ENCODE results near the gene ADAMTS9.

Gene ADAMTS9

GRCh38 chr3:64578062-64578770, 109.6 kb downstream of the ADAMTS9 start:
- no peak for DNase-seq (ENCODE audit: low read depth in 4 of 4, low spot score in 1 of 4)

DNA sequence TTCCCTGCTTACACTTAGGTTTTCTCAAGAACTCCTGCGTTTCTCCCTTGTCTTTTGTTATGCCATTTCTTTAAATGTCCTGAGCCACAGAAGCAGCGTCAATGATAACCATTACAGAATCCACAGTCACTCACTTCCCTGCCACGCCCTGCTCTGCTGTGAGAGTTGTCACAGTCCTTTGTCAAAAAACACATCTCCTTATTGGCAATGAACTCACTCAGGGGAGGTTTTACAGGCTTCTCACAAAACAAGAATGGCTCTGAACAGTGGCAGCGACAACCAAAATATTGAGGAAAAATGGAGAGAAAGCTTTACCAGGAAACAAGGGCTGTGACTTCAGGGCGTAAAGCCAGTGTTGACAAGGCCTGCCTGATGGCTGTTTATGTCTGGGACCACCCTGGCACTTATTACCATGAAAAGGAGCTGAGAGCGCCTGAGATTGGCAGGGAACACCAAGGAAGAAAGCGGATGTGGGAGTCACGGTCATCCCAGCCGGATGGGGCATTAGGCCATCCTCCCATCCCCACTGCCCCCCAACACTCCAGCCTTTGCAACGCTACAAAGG, 111.5 kb downstream of the ADAMTS9 start:
- no peak for DNase-seq (ENCODE audit: low read depth in 4 of 4, low spot score in 1 of 4)

DNA sequence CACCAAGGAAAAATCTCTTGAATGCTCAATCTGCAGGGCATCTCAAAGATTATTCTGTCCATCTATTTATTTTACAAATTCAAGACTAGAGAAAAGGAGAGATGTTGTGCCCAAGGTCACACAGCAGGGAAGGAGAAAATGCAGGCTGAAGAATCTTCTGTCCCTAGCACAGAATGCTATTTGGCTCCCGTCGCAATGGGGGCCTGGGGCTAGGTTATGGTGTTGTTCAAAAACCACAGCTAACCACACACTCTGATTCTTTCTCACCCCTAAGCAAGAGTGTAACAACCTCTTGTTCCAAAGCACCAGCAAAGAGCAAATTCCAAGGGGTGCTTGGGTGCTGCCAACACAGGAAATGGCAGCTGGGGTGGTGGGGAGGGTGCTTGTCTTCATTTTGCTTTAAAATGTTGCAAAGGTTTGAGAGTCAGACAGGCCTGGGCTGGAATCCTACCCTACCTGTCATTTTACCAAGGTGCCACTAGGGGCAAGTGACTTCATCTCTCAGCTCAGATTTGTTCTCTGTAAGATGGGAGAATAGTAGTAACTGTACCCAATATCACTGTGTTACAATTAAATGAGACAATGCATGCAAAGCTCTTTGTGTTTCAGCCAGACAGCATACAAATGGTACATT, 112.5 kb downstream of the ADAMTS9 start:
- no peak for DNase-seq (ENCODE audit: low read depth in 4 of 4, low spot score in 1 of 4)

- DNase-seq (ENCODE audit: low read depth in 4 of 4, low spot score in 1 of 4) = no peak
Measured at GRCh38 chr3:64574194-64574593, 113.6 kb downstream of the ADAMTS9 start.

DNA sequence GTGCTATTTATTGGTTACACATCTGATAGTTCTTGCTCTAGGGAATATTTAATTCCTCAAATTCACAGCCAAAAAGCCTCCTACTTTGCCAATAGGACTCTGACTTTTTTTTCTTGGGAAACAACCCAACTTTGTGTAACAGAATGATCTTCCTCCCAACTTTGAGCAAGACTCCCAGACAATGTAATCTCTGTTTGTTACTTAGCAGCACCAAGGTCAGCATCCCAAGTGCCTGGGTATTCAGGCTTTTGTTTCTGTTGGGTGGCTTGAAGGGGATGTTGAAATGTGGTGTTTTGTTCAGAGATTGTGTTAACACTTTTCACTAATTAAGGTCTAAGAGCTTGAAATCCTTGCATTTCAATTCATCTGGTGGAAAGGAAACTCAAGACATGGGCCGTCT, 115.8 kb downstream of the ADAMTS9 start:
- DNase-seq (ENCODE audit: low read depth in 4 of 4, low spot score in 1 of 4) = no peak

DNA sequence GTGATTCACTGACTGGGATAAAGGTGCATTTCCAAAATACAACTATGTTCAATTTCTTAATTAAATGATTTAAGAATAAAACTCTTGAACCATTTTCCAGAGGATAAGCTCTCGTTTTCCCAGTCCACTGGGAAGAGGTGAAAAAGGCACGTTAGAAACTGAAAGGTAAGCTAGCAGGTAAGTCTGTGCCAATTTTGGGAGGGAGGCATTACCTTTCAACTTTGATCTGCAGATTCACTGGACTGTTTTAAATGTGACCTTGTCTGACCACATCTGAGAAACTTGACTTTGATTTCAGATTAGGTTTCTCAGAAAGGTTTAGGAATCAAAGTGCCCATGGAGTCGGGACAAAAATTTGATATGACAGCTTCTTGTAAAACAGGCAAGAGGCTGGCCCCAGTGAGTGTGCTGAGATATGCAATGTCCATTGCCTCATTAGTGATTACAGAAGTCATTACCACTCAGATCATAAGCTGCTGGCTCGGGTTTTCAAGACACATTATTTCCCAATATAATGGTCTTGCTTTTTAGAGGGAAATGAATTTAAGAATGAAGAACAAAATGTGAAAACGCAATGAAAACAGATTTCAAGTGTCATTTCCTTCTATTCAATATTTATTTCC, 118.8 kb downstream of the ADAMTS9 start:
- DNase-seq (ENCODE audit: low read depth in 4 of 4, low spot score in 1 of 4) = no peak

- DNase-seq (ENCODE audit: low read depth in 4 of 4, low spot score in 1 of 4) = no peak
Measured at GRCh38 chr3:64566859-64567258, 120.9 kb downstream of the ADAMTS9 start.

GRCh38 chr3:64563751-64564150, 124.0 kb downstream of the ADAMTS9 start:
- DNase-seq (ENCODE audit: low read depth in 4 of 4, low spot score in 1 of 4) = no peak

GRCh38 chr3:64561868-64562267, 125.9 kb downstream of the ADAMTS9 start:
- DNase-seq (ENCODE audit: low read depth in 4 of 4, low spot score in 1 of 4) = no peak

DNA sequence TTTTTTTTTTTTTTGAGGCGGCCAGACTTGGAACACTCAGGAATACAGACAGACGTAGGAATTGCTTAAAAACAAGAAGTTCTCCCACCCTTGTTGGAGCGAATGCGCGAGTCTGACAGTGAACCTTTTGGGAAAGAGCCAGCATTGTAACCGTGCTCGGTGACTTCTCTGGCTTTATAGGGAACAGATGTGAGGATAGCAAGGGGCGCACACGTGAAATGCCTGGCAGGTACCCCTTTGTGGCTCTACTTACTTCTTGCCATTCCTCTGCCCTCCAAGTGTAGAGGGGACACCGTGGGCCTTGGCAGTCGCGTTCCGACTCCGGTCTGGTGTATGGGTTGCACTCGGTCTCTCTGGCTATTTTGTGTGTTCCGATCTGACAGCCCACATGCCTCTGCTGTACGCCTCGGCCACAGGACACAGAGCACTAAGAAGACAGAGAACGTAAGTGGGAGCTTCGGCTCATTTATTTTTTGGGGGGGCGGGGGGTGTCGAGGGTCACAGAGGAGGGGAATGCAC, 126.4 kb downstream of the ADAMTS9 start:
- DNase-seq (ENCODE audit: low read depth in 4 of 4, low spot score in 1 of 4) = no peak

GRCh38 chr3:64560791-64561190, 127.0 kb downstream of the ADAMTS9 start:
- DNase-seq (ENCODE audit: low read depth in 4 of 4, low spot score in 1 of 4) = no peak

GRCh38 chr3:64559588-64559987, 128.2 kb downstream of the ADAMTS9 start:
- no peak for DNase-seq (ENCODE audit: low read depth in 4 of 4, low spot score in 1 of 4)

DNA sequence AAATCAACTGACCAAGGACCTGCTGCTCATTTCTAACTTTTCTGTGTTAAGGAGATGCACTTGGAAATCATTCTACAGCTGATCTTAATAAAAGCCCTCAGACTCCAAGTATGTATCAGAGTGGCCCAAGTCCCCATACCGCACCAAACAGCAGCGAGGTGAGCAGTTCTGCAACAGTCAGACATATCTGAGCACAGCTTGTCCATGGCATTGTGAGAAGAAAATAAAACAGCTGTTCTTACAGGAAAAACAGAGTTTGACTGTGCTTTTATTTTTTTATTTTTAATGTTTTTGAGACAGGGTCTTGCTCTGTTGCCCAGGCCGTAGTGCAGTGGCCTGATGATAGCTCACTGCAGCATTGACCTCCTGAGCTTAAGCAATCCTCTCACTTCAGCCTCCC, 131.8 kb downstream of the ADAMTS9 start:
- DNase-seq (ENCODE audit: low read depth in 4 of 4, low spot score in 1 of 4) = no peak

DNA sequence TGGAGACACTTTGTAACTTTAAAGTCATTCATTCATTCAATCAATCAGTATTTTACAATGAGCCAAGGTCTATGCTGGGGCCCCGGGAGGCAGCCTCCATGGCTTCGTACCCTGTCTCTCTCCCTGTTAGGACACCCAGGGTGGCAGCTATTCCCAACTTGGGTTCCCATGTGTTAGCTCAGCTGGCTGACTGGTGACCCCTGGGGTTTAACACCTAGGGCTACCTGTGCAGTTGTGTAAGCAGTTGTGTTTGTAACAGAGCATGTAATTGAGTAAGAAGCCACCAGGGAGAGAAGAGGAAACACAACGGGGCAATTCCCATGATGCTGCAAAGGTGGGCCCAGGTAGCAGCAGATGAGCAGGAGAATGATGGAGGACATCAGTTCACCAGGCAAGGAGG, 132.4 kb downstream of the ADAMTS9 start:
- DNase-seq (ENCODE audit: low read depth in 4 of 4, low spot score in 1 of 4) = no peak

GRCh38 chr3:64554096-64554920, 133.5 kb downstream of the ADAMTS9 start:
- DNase-seq (ENCODE audit: low read depth in 4 of 4, low spot score in 1 of 4) = no peak

DNA sequence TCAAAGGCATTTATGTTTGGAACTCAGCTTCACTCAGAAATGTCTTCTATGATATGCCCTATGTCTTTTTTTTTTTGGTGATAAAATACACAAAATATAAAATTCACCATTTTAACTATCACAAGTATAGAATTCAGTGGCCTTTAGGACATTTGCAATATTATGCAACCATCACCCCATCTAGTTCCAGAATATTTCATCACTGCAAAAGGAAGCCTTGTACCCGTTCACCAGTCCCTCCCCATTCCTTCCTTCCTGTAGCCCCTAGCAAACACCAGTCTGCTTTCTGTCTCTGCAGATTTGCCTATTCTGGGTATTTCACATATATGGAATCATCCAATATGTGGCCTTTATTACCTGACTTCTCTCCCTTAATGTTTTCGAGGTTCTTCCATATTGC, 134.8 kb downstream of the ADAMTS9 start:
- no peak for DNase-seq (ENCODE audit: low read depth in 4 of 4, low spot score in 1 of 4)

DNA sequence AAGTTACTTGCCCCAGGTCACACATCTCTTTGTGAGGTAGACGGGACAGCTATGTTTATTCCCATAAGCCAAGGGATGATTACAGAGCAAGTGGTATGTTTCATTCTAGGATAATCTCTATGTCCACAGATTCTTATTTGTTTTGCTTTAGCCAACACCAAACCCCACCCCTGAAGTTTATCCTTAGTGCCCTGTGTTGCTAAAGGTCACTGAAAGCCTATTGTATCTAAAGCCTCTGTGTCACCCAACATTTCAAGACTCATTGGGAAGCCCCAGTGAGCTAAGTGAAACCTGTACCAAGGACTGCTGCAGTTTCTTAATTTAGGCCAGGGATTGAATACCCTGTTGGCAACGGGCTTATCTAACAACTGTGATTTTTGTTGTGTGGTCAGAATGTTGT, 135.6 kb downstream of the ADAMTS9 start:
- no peak for DNase-seq (ENCODE audit: low read depth in 4 of 4, low spot score in 1 of 4)

DNA sequence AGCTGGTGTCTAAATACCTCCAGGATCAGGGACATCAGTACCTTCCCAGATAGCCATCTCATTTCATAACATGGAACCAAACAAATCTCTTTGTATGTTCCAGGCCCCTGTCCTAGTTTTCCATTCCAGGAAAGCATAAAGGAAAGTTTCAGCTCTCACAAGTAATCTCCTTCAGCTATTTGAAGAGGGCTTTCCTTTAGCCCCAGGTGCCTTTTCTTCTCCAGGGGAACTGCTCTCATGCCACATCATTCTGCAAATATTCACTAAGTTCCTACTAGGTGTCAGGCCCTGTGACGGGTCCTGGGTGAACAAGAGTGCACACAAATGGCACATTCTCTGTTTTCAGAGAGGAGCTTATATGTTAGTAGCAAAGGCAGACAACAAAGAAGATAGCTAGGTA, 136.1 kb downstream of the ADAMTS9 start:
- DNase-seq (ENCODE audit: low read depth in 4 of 4, low spot score in 1 of 4) = no peak

DNA sequence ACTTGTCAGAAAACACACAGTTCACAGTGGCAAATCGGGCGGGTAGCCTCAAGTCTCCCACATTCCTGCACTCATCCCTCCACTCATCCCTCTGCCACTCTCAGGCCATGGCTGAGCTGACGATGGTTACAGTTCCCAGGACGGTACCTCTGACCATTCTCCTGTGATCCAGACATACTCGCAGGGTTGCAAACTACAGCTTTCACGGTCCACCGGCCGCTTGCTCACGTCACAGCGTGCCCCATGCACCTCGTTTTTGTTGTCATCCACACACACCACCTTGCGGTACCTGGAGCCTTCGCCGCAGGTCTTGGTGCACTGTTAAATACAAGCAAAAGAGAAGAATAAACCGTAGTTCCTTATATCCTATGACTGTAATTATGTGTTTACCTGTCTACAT, 137.1 kb downstream of the ADAMTS9 start:
- DNase-seq (ENCODE audit: low read depth in 4 of 4, low spot score in 1 of 4) = no peak

- no peak for DNase-seq (ENCODE audit: low read depth in 4 of 4, low spot score in 1 of 4)
Measured at GRCh38 chr3:64549869-64550268, 137.9 kb downstream of the ADAMTS9 start.

DNA sequence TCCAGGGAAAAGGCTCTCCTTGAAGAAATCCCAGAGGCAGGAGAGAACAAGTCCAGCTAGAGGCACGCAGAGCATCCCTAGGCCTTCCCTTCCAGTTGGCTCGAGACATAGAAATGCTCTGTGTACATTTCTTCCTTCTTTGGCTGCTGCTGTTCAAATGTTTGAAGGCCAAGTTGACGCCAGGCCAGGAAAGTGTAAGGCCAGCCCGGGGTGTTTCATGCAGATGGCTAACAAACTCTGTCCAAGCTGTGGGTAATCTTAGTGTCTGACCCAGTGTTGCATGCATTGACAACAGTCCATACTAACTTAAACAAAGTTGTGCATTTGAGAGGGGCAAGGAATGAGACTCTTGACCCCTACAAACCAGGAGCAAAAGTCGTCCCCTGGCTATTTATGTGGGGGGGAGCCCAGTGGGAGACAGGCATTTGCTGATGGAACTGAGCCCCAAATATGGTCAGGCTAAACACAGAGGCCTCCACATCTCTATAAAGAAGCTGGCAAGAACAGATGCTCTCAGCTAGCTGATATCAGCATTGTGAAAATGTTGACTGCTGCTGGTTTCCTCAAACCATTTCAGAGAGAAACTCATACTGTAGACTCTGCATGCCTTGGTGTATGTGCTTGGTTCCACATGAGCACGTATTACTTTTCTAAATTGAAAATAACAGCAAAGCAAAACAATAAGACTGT, 139.5 kb downstream of the ADAMTS9 start:
- no peak for DNase-seq (ENCODE audit: low read depth in 4 of 4, low spot score in 1 of 4)
